ENCODE measurements around the gene PYDC1. TPM values are rescaled to one million over a fixed set of nuclear protein-coding genes. Genes with fewer than 3 reads are reported as not detected.

The PYDC1 gene
- total RNA-seq, 1 experiment from 2014 or later: not detected

DNA sequence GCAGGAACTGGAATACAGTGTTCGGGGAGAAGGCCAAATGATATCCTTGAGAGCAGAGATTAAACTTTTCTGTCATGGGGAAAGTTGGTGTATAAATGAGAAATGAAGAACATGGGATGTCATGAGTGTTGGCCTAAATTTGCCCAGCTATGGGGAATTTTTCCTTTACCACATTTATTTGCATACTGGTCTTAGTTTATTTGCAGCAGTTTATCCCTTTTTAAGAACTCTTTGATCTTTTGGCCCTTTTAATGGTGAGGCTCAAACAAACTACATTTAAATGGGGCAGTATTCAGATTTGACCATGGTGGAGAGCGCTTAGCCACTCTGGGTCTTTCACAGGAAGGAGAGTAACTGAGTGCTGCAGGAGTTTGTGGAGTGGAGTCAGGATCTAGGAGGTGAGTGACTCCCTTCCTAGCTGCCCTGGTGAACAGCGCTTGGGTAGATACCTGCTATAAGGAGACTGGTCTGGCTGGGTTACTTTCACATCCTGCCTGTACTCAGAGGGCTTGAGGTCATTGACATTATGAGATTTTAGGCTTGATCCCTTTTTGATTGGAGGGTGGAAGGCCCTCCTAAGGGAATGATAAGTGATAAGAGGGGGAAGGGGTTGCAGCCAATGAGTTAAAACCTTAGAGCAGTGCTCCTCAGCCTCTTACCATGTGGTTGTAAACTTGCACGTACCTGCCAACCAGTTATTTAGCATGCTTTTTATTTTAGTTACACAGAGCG lies 25.1 kb downstream of the PYDC1 start:
- intact Hi-C loops (cut with micrococcal nuclease; ENCODE audit: unreplicated experiment): no loop called here
- no peaks in the 10 kb centered on the region for H3K9me3 ChIP-seq (ENCODE audit: low read depth, low read length, poor library complexity, severe bottlenecking)
- no TSS peak for BruUV-seq (replicated peaks)
- POLR2A ChIA-PET (ENCODE audit: low non-redundant PET): no interaction called here
- no peak overlapping the region for H3K27ac ChIP-seq (ENCODE audit: low read depth, low read length, poor library complexity, severe bottlenecking)
- peaks cover 100% of the 10 kb centered on the region for H3K36me3 ChIP-seq (ENCODE audit: insufficient read depth, low read length, poor library complexity, severe bottlenecking)
- no peaks in the 10 kb centered on the region for H3K27me3 ChIP-seq (replicated peaks; ENCODE audit: insufficient read depth, low read depth, low read length, poor library complexity)
- H3K4me1 ChIP-seq (ENCODE audit: insufficient read depth, low read length, poor library complexity, severe bottlenecking): no peaks in the 10 kb centered on the region
- H3K4me3 ChIP-seq (ENCODE audit: low read depth, low read length, poor library complexity, severe bottlenecking): no peak overlapping the region
- no peak for DNase-seq (ENCODE audit: low spot score)
- CTCF ChIA-PET: no interaction called here
- no peak for TF ChIP-seq EZH2 (IDR thresholded peaks at IDR 0.05; ENCODE audit: borderline replicate concordance, low read depth, low read length, poor library complexity, severe bottlenecking)
- TF ChIP-seq, protein P1, sequence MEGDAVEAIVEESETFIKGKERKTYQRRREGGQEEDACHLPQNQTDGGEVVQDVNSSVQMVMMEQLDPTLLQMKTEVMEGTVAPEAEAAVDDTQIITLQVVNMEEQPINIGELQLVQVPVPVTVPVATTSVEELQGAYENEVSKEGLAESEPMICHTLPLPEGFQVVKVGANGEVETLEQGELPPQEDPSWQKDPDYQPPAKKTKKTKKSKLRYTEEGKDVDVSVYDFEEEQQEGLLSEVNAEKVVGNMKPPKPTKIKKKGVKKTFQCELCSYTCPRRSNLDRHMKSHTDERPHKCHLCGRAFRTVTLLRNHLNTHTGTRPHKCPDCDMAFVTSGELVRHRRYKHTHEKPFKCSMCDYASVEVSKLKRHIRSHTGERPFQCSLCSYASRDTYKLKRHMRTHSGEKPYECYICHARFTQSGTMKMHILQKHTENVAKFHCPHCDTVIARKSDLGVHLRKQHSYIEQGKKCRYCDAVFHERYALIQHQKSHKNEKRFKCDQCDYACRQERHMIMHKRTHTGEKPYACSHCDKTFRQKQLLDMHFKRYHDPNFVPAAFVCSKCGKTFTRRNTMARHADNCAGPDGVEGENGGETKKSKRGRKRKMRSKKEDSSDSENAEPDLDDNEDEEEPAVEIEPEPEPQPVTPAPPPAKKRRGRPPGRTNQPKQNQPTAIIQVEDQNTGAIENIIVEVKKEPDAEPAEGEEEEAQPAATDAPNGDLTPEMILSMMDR (conservative IDR thresholded peaks at IDR 0.05; ENCODE audit: low read depth, low read length): no peak

- H3K9me3 ChIP-seq (ENCODE audit: low read depth, low read length, poor library complexity, severe bottlenecking): no peaks in the 10 kb centered on the region
- no TSS peak for BruUV-seq (replicated peaks)
- no peaks in the 10 kb centered on the region for H3K27me3 ChIP-seq (replicated peaks; ENCODE audit: insufficient read depth, low read depth, low read length, poor library complexity)
- TF ChIP-seq, protein P1 (conservative IDR thresholded peaks at IDR 0.05; ENCODE audit: low read depth, low read length): no peak
- no peak for TF ChIP-seq EZH2 (IDR thresholded peaks at IDR 0.05; ENCODE audit: borderline replicate concordance, low read depth, low read length, poor library complexity, severe bottlenecking)
- no peak overlapping the region for H3K4me3 ChIP-seq (ENCODE audit: low read depth, low read length, poor library complexity, severe bottlenecking)
- no peak overlapping the region for H3K27ac ChIP-seq (ENCODE audit: low read depth, low read length, poor library complexity, severe bottlenecking)
- intact Hi-C loops (cut with micrococcal nuclease; ENCODE audit: unreplicated experiment): no loop called here
- ChIA-PET POLR2A (ENCODE audit: low non-redundant PET) (no interaction called here), CTCF (no interaction called here)
- H3K36me3 ChIP-seq (ENCODE audit: insufficient read depth, low read length, poor library complexity, severe bottlenecking): peaks cover 100% of the 10 kb centered on the region
- no peaks in the 10 kb centered on the region for H3K4me1 ChIP-seq (ENCODE audit: insufficient read depth, low read length, poor library complexity, severe bottlenecking)
- no peak for DNase-seq (ENCODE audit: low spot score)
Measured at GRCh38 chr16:31190818-31191444, 26.0 kb downstream of the PYDC1 start.

GRCh38 chr16:31190061-31190460 lies 26.9 kb downstream of the PYDC1 start:
- ChIA-PET POLR2A (ENCODE audit: low non-redundant PET) (interaction anchor here (0.7 to 0.8 kb wide), 2 partner anchors 10 to 236 kb away, joined by 3 to 4 read pairs; partner anchors contain the start of gene FUS), CTCF (no interaction called here)
- Histone ChIP-seq H3K27ac (ENCODE audit: low read depth, low read length, poor library complexity, severe bottlenecking) (no peak overlapping the region), H3K4me3 (ENCODE audit: low read depth, low read length, poor library complexity, severe bottlenecking) (no peak overlapping the region), H3K4me1 (ENCODE audit: insufficient read depth, low read length, poor library complexity, severe bottlenecking) (peaks cover 4% of the 10 kb centered on the region), H3K27me3 (replicated peaks; ENCODE audit: insufficient read depth, low read depth, low read length, poor library complexity) (no peaks in the 10 kb centered on the region), H3K9me3 (ENCODE audit: low read depth, low read length, poor library complexity, severe bottlenecking) (no peaks in the 10 kb centered on the region), H3K36me3 (ENCODE audit: insufficient read depth, low read length, poor library complexity, severe bottlenecking) (peaks cover 100% of the 10 kb centered on the region)
- no peak for TF ChIP-seq EZH2 (IDR thresholded peaks at IDR 0.05; ENCODE audit: borderline replicate concordance, low read depth, low read length, poor library complexity, severe bottlenecking)
- TF ChIP-seq, protein P1 (conservative IDR thresholded peaks at IDR 0.05; ENCODE audit: low read depth, low read length): no peak
- DNase-seq (ENCODE audit: low spot score): no peak
- intact Hi-C loops (cut with micrococcal nuclease; ENCODE audit: unreplicated experiment): no loop called here
- BruUV-seq (replicated peaks): no TSS peak

Data from A673 (cell line).